Stimulated activated CD4-positive, alpha-beta T cell treated with anti-CD3 and anti-CD28 coated beads, TNF-alpha, amount 100 ng/mL, for 24 hours (primary cell): ENCODE measurements around the gene TDRD7.

Experiments used
- DNase-seq, 3 experiments: peaks; one replicate each; pipeline ENCODE4 v3.0.0-alpha.2; 2020; ENCODE audit warnings: low read depth in 3 of 3

TDRD7 gene

DNA sequence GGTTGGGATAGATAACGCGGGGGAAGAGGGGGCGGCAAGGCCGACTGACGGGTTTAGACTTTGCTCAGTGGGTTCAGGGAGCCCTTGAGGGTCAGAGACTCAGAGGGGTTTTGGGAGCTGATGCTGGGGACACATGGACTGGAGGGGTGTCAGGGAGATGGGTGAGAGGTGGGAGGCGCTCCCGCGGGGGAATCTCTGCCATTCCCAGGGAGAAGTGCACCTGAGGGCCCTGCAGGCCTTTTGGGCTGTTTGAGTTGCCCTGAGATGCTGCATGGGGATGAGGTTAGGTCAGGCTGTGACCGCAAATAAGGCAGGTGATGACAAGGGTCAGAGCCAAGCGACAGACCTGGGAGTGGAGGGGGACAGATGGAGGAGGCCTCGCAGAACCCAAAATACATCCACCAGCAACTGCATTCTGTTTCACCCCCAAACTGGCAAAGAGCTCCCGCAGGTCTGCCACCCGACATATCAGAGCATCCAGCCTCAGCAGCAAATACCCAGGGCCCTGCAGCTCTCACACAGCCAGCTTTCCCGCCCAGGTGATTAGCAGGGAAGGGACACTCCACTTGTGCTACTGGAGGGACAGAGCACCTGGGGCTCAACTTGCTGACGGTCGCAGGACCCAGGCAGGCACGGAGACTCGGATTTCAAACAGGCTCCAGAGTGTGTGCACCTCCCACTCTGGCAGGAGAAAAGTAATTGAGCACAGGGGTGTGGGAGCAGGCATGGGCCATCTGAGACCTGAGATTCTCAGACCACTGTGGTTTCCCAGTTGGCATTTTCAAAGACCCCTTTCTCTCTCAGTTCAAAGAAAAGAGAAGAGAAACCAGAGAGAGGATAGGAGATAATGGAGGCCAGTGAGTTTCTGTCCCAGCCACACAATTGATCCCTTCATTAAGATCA lies 116.0 kb downstream of the TDRD7 start:
- no peak for DNase-seq

GRCh38 chr9:97528529-97529230 lies 116.8 kb downstream of the TDRD7 start:
- no peak for DNase-seq

DNA sequence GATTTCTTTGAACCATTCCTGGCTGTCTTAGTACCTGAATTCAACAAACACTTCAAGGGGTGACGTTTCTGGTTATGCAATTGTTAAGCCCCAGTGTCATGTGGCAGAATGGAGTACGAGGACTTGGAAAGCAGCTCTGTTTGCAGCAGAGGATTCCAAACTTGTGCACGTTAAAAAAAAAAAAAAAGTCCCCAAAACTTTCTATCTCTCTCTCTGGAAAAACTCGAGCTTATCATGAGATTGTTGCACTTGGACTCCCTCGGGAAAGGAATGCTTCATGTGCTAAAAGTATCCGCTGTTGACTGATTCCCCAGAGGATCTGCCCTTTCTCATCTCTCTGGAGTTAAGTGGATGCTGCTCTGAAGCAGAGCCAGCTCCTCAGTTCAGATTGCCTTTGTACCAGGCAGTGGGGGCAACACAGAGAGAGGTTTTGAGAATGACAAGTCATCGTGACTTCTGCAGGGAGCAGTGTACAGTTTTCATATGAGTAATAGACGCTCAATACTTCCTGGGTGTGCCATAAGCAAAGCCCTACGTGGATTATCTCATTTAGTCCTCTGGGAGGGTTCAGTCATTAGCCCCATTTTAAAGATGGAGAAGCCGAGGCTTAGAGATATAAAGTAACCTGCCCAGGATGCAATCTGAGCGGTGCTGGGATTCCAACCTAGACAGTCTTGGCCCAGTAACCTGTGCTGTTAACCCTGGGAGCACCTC lies 117.6 kb downstream of the TDRD7 start:
- peak in 1 of 3 experiments; percentile 8 for DNase-seq

GRCh38 chr9:97531888-97532376 lies 120.0 kb downstream of the TDRD7 start:
- DNase-seq = no peak

DNA sequence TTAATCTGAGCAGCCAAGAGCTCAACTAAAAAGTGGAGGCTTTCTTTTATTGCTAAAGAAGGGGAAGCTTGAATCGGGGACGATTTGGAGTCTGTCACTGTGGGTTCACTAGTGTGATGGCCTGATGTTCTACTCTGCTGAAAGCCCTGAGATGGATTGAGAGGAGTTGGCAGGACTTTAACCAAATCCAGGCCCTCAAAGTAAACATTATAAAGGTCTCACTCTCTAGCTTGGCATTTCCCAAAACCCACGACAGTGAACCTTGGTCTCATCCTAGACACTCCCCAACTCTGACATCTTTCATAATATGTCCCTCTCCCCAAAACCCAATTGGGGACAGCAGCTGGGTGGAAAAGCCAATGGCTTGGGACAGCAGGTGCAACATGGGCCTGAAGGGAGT lies 122.3 kb downstream of the TDRD7 start:
- DNase-seq = no peak

DNA sequence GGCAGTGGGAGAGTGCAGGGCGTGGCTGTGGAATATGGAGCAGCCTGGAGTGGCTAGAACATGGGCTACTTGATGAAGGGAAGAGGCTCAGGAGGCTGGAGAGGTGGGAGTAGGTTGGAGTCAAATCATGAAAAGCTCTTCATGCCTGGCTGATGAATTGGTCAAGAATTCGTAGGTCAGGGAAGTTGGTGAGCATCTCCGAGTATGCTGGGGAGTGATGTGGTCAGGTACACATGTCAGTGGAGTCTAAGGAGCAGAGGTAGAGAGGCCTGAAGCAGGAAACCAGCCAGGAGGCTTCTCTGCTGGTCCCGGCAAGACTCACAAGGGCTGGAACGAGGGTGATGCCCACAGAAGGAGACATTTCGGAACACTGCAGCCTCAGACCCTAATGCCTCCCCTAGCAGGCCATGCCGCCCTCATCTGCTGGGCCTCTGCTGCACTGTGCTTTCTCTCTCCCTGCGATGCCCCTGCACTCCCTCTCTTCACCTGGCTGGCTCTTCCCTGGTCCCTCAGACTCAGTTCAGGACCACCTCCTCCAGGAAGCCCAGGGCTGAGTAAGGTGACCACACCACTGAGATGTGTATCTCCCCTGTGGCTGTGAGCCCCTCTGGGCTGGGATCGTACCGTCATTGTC lies 123.2 kb downstream of the TDRD7 start:
- DNase-seq = no peak

- no peak for DNase-seq
Observed at GRCh38 chr9:97535771-97536170, 123.9 kb downstream of the TDRD7 start.

- no peak for DNase-seq
Observed at GRCh38 chr9:97536480-97536879, 124.6 kb downstream of the TDRD7 start.

GRCh38 chr9:97543561-97543960 lies 131.7 kb downstream of the TDRD7 start:
- DNase-seq = no peak

GRCh38 chr9:97545486-97545885 lies 133.6 kb downstream of the TDRD7 start:
- DNase-seq = no peak
